GM19023 (cell line): ENCODE measurements around the gene LAMB3.

Experiments
- ATAC-seq: cut with Tn5 transposase; IDR thresholded peaks from one replicate; pipeline ENCODE4 v1.9.1; 2021; ENCODE audit warnings: mild to moderate bottlenecking, moderate library complexity; ENCODE audit not compliant: unreplicated experiment

Gene LAMB3

GRCh38 chr1:209662879-209663327 is 10.7 kb upstream of the LAMB3 start:
- no peak for ATAC-seq

GRCh38 chr1:209661071-209661470 is 8.8 kb upstream of the LAMB3 start:
- ATAC-seq: no peak

GRCh38 chr1:209659909-209660308 is 7.7 kb upstream of the LAMB3 start:
- ATAC-seq: peak; percentile 77

GRCh38 chr1:209657918-209658317 is 5.7 kb upstream of the LAMB3 start:
- no peak for ATAC-seq

GRCh38 chr1:209657140-209657879 is 5.1 kb upstream of the LAMB3 start:
- no peak for ATAC-seq

GRCh38 chr1:209655411-209656231 is 3.4 kb upstream of the LAMB3 start:
- no peak for ATAC-seq

- ATAC-seq: no peak
These were observed 1.7 kb upstream of the LAMB3 start for GRCh38 chr1:209653915-209654351.

- no peak for ATAC-seq
These were observed 712 bp upstream of the LAMB3 start for GRCh38 chr1:209652873-209653401.

GRCh38 chr1:209651138-209651587 is 1.1 kb downstream of the LAMB3 start:
- peak; percentile 67 for ATAC-seq

GRCh38 chr1:209650454-209650853 is 1.8 kb downstream of the LAMB3 start:
- ATAC-seq: no peak

GRCh38 chr1:209648931-209649776 is 3.1 kb downstream of the LAMB3 start:
- no peak for ATAC-seq

- no peak for ATAC-seq
These were observed 3.9 kb downstream of the LAMB3 start for GRCh38 chr1:209648346-209648745.

GRCh38 chr1:209647156-209647555 is 5.1 kb downstream of the LAMB3 start:
- no peak for ATAC-seq

- ATAC-seq: no peak
These were observed 5.7 kb downstream of the LAMB3 start for GRCh38 chr1:209646558-209646957.

GRCh38 chr1:209645574-209646452 is 6.4 kb downstream of the LAMB3 start:
- ATAC-seq: no peak

- no peak for ATAC-seq
These were observed 8.8 kb downstream of the LAMB3 start for GRCh38 chr1:209643285-209644020.

GRCh38 chr1:209642816-209643215 is 9.4 kb downstream of the LAMB3 start:
- ATAC-seq: no peak

GRCh38 chr1:209641832-209642172 is 10.4 kb downstream of the LAMB3 start:
- no peak for ATAC-seq

GRCh38 chr1:209635850-209636249 is 16.4 kb downstream of the LAMB3 start:
- ATAC-seq: no peak
